Stimulated activated CD8-positive, alpha-beta memory T cell treated with anti-CD3 and anti-CD28 coated beads, Interleukin-15, amount 100 ng/mL, for 48 hours (primary cell): Measurements from ENCODE around the gene EPHA5.
"Not testable (repeated sequence)": the region's sequence is repeated elsewhere in the genome, so short reads cannot be mapped to it uniquely, and the experiment has no call there.

Source experiments
- DNase-seq, 2 donors: peaks; one replicate each; pipeline ENCODE4 v3.0.0-alpha.2; 2020; ENCODE audit warnings: low read depth in 2 of 2

The EPHA5 gene

GRCh38 chr4:65370709-65371108 is 299.6 kb downstream of the EPHA5 start:
- no peak for DNase-seq

- DNase-seq, result no peak
Observed at GRCh38 chr4:65367306-65367705, 303.0 kb downstream of the EPHA5 start.

- no peak for DNase-seq
Observed at GRCh38 chr4:65358914-65359313, 311.4 kb downstream of the EPHA5 start.

DNA sequence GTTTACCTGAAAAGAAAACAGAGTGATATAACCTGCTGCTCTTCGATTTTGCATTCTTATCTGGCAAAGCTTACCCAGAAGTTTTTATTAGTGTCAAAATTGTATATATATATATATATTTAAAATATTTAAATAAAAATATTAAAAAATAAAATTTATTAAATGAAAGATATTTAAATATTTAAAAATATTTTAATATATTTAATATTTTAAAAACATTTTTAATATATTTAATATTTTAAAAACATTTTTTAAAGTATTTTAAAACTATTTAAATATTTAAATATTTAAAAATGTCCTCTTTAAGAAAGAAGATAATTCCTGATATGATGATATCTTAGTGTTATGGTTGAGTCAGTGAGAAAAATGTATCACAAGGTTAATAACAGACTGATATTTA is 317.2 kb downstream of the EPHA5 start:
- no peak for DNase-seq

DNA sequence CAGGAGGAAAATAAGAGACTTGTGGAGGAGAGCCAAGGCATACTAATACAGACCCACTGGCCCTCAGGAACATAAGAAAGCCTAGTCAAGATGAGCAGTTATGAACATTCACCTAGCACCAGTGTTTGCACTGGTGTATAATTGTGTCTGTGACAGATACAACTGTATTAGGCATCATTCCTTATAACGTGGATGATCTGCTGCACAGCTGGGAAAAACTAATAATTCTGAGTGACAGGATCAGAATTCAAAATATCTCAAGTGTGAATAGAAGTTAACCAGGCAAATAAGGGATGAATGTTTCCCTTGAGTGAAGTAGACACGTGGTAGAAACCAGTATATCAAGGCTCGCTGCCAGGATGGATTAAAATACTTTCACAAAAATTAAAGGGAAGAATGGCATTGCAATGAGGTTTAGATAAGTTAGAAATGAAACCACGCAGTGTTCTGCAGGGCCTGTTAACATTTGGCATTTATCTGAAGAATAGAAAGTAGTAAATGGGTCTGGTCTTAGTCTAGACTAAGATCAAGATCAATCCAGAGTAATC is 325.9 kb downstream of the EPHA5 start:
- no peak for DNase-seq

DNA sequence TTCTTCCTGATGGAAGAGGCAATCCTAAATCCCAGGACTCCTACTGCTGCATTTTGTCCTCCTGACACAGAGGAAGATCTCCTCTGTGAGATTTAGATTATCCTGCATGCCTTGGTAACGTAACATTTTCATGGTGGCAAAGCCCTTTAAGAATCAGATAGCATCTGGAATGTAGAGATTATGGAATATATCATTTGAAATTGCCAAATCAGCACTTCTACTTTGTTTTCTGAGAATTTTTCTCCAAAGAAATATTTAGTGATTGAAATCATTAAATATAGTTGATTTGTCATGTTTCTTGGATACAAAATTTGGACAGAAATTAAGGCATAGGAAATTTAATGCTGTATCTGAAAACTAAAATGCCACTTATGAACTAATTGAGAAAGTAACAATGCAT is 326.9 kb downstream of the EPHA5 start:
- DNase-seq, result no peak

DNA sequence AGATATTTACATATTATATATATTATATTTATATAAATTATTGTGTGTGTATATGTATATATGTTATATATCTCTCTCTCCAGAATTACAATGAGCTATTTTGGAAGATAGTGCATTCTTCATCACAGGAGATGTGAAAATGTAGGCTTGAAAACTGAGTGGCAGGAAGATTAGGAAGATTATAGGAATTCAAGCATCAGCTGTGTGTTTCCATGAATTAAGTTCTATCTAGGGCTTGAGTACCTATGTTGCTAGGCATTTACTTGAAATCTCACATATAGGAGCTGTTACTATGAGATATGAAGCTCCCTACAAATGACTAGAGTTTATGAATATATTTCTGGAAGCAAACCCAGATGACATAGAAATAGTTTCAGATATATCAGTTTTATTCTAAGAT is 328.7 kb downstream of the EPHA5 start:
- no peak for DNase-seq

GRCh38 chr4:65340382-65341109 is 329.7 kb downstream of the EPHA5 start:
- no peak for DNase-seq

- no peak for DNase-seq
Observed at GRCh38 chr4:65337371-65337770, 332.9 kb downstream of the EPHA5 start.

GRCh38 chr4:65336465-65336864 is 333.8 kb downstream of the EPHA5 start:
- DNase-seq, result no peak

DNA sequence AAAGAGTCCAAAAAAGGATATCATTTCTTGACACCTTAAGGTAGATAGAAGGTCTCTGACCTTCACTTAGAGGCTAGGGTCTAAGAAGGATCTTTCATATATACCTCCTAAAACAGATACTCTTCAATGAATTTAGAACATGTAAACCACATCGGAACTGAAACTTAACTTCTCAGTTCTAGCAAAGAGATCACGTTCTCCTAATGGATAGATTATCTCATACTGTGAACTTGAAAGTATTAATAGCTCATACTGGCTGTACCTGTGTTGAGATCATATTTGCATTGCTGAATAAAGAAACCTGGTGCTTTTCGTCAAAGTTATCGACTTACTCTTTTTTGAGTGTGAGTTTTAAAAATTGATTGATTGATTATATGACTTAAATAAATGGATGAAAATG is 353.8 kb downstream of the EPHA5 start:
- no peak for DNase-seq

GRCh38 chr4:65311120-65311519 is 359.2 kb downstream of the EPHA5 start:
- no peak for DNase-seq

- no peak for DNase-seq
Observed at GRCh38 chr4:65310586-65310985, 359.7 kb downstream of the EPHA5 start.

DNA sequence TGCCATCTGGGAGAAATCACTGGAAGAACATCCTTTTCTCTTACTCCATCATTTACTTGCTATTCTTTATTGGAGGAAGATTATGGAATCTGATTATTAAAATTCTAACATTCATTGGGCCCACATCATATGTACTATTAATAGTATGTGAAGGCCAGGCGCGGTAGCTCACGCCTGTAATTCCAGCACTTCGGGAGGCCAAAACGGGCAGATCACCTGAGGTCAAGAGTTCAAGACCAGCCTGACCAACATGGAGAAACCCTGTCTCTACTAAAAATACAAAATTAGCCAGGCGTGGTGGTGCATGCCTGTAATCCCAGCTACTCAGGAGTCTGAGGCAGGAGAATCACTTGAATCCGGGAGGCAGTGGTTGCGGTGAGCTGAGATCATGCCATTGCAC is 361.7 kb downstream of the EPHA5 start:
- DNase-seq, result not testable (repeated sequence)

GRCh38 chr4:65302145-65302544 is 368.1 kb downstream of the EPHA5 start:
- no peak for DNase-seq

DNA sequence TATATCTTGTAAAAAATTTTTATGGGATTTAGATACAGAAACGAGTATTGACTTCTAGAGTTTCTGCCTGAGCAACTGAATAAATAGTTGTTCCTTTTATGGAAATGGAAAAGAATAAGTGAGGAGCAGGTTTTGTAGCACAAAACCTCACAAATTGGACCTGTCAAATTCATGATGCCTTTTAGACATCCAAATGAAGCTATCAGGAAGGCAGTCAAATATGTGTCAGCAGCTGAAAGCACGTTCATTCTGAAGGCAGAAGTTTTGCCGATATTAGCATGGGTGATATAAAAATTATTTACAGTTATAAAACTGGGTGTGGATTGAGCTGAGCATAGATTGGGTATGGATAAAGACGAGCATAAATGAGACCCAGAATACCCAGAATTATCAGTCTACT is 374.0 kb downstream of the EPHA5 start:
- no peak for DNase-seq

- no peak for DNase-seq
Observed at GRCh38 chr4:65287071-65287470, 383.2 kb downstream of the EPHA5 start.
